SW480 (cell line): ENCODE results near the gene KRTAP22-1.

Source experiments
- DNase-seq: peaks from one replicate; pipeline ENCODE4 v3.0.0-alpha.2; 2016; ENCODE audit warnings: low spot score

KRTAP22-1 gene

DNA sequence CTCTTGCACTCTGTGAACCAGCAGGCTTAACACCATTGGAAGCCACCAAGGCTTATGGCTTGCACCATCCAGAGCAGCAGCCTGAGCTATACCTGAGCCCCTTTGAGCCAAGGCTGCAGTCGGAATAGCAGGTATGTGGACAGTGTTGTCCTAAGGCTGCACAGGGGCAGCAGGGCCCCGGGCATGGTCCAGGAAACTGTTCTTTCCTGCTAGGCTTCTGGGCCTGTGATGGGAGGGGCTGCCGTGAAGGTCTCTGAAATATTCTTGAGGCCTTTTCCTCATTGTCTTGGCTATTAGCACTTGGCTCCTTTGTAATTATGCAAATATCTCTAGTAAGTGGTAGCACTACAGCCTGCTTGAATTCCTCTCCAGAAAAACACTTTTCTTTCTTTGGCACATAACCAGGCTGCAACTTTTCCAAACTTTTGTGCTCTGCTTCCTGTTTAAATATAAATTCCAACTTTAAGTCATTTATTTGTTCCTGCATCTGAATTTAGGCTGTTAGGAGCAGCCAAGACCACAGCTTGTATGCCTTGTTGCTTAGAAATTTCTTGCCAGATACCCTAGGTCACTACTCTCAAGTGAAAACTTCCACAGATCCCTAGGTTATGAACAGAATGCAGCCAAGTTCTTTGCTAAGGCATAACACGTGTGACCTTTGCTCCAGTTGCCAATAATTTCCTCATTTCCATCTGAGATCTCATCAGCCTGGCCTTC is 24.7 kb downstream of the KRTAP22-1 start:
- no peak for DNase-seq

DNA sequence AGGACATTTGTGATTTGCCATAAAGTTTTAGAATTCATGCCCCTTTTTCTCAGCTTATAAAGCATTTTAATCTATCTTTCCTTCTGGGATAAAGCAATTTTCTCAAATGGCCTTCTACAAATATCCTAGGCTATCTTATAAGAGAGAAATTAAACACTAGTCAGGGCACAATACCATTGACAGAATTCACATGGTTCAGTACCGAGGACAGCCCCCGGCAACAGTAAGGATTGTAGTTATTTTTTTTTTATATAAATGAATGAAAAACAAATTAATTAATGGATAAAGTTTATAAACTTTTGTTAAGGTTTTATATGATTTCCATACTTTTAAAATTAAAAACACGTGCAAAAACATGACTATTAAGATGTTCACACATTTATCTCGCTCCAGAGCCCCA is 27.2 kb downstream of the KRTAP22-1 start:
- DNase-seq, result no peak

DNA sequence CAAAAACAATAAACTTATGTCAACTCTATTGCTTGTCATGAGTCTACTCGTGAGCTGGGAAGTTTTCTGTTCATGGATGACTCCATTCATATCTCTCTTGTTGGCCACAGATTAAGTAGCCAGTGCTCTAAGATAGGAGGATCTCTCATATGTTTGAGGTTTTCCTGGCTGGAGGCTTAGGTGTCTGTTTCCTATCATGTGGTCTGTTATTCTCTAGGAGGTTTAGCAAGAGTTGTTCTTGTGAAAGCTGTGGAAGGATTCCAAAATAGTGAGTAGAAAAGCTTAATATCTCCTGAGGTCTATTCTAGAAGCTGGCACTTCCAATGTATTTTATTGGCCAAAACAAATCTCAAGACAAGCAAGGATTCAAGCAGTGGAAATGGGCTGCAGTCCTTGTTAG is 28.3 kb downstream of the KRTAP22-1 start:
- DNase-seq, result no peak

DNA sequence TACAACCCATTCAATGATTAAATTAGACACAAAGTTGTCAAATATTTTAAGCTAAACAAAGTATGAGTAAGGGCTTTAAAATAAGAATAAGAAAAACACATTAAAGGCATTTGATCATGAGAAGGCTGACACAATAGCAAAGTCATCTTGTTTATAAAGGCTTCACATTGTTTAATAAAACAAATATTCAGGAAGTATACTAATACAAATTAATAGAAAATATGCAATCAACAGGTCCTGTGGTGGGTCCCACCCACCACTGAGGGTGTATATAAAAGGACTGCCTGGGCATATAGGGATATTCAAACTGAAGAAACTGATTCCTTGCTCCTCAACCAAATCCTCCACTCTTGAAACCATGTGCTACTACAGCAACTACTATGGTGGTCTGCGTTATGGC is 34.0 kb downstream of the KRTAP22-1 start, which contains the start of gene KRTAP20-2:
Gene KRTAP20-2, plus strand, starts transcription at position 301 of the 400 bp plus-strand sequence. Its CDS starts 58 bp downstream, at position 359.
- DNase-seq, result no peak

DNA sequence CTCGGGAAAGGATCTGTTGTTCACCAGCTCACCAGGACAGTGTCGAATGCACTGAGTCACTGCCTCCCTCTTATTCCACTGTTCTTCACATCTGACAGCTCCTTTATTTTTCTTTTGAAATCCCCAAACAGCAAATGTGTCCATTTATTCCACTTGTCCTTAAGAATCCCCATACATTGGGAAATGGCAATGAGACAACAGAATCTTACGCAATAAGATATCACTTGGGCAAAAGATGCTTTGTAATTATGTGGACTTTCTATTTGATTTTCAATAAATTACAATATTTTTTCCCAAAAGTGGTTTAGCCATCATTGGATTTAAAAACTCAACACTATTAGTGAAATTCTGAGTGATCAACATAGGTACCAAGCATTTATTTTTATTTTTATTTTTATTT is 37.8 kb downstream of the KRTAP22-1 start:
- DNase-seq, result no peak

DNA sequence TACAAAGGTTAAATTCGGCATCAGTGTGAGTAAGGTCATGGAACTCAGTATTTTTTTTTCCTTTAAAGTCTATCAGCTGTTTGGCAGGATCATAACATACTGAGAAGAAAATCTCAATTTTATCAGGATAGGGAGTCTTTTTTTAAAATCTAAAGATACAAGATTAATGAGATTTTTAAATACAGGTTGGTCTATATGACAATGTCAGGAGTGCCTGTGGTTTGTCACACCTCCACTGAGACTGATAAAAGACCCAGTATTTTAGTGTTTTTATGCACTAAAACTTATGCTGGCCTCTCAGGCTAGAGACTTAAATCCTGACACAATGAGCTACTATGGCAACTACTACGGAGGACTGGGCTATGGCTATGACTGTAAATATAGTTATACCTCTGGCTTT is 41.7 kb downstream of the KRTAP22-1 start, which contains the start of gene KRTAP20-3:
Gene KRTAP20-3, plus strand, starts transcription at position 301 of the 400 bp plus-strand sequence.
- DNase-seq, result no peak

DNA sequence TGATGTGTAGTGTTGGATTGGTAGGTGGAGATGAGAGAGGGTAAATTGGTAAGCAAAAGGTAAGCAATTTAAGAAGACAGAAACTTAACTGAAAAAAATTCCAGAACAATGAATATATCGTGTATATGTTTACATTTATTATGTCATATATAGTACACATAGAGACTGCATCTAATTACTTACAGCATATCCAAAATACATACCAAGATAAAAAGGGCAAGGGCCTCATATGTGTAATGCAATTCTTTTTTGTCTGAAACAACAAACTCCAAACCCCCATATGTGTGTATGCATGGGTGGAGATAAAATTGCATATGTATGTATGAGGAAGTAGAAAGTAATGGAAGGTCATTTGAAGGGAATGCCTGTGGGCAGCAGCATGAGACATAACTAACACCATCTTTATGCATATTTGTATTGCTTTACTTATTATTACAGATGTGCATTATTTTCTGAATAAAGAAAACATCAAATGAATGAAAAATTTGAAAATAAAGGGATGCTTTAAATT is 46.1 kb downstream of the KRTAP22-1 start:
- DNase-seq, result no peak
